Measurements from ENCODE around the gene TBC1D21.

The TBC1D21 gene

GRCh38 chr15:73869216-73869995 is 4.0 kb upstream of the TBC1D21 start:
- FAIRE-seq (no peak), DNase-seq (ENCODE audit: insufficient read length, low spot score) (no peak)
- TF ChIP-seq SPI1 (IDR thresholded peaks at IDR 0.05; ENCODE audit: low read depth, low read length) (no peak), PAX5 (IDR thresholded peaks at IDR 0.05; ENCODE audit: insufficient read depth, low read length, severe bottlenecking) (no peak), TAF1 (IDR thresholded peaks at IDR 0.05; ENCODE audit: low read depth, low read length) (no peak), POLR2AphosphoS5 (IDR thresholded peaks at IDR 0.05; ENCODE audit: low read depth, low read length) (no peak), POU2F2 (IDR thresholded peaks at IDR 0.05; ENCODE audit: low read depth, low read length) (no peak), POLR2A (IDR thresholded peaks at IDR 0.05; ENCODE audit: low read depth, low read length) (no peak)

GRCh38 chr15:73870700-73871408 is 2.5 kb upstream of the TBC1D21 start:
- TF ChIP-seq SPI1 (IDR thresholded peaks at IDR 0.05; ENCODE audit: low read depth, low read length) = no peak
- no peak for TF ChIP-seq TAF1 (IDR thresholded peaks at IDR 0.05; ENCODE audit: low read depth, low read length)
- FAIRE-seq (no peak), DNase-seq (ENCODE audit: insufficient read length, low spot score) (no peak)

- no peak for TF ChIP-seq POU2F2 (IDR thresholded peaks at IDR 0.05; ENCODE audit: low read depth, low read length)
- no peak for TF ChIP-seq TAF1 (IDR thresholded peaks at IDR 0.05; ENCODE audit: low read depth, low read length)
- TF ChIP-seq SPI1 (IDR thresholded peaks at IDR 0.05; ENCODE audit: low read depth, low read length) = no peak
- no peak for TF ChIP-seq POLR2A (IDR thresholded peaks at IDR 0.05; ENCODE audit: low read depth, low read length)
- no peak for TF ChIP-seq PAX5 (IDR thresholded peaks at IDR 0.05; ENCODE audit: insufficient read depth, low read length, severe bottlenecking)
- no peak for TF ChIP-seq POLR2AphosphoS5 (IDR thresholded peaks at IDR 0.05; ENCODE audit: low read depth, low read length)
- DNase-seq (ENCODE audit: insufficient read length, low spot score) (no peak), FAIRE-seq (no peak)
Observed at GRCh38 chr15:73872346-73872745, 1.0 kb upstream of the TBC1D21 start.

GRCh38 chr15:73873889-73874511 is 636 bp downstream of the TBC1D21 start:
- TF ChIP-seq SPI1 (IDR thresholded peaks at IDR 0.05; ENCODE audit: low read depth, low read length) (no peak), POU2F2 (IDR thresholded peaks at IDR 0.05; ENCODE audit: low read depth, low read length) (no peak), POLR2A (IDR thresholded peaks at IDR 0.05; ENCODE audit: low read depth, low read length) (no peak), POLR2AphosphoS5 (IDR thresholded peaks at IDR 0.05; ENCODE audit: low read depth, low read length) (no peak), TAF1 (IDR thresholded peaks at IDR 0.05; ENCODE audit: low read depth, low read length) (no peak), PAX5 (IDR thresholded peaks at IDR 0.05; ENCODE audit: insufficient read depth, low read length, severe bottlenecking) (no peak)
- DNase-seq (ENCODE audit: insufficient read length, low spot score) (no peak), FAIRE-seq (no peak)

GRCh38 chr15:73879426-73879825 is 6.1 kb downstream of the TBC1D21 start:
- DNase-seq (ENCODE audit: insufficient read length, low spot score) (no peak), FAIRE-seq (no peak)
- TF ChIP-seq PAX5 (IDR thresholded peaks at IDR 0.05; ENCODE audit: insufficient read depth, low read length, severe bottlenecking) = no peak
- no peak for TF ChIP-seq TAF1 (IDR thresholded peaks at IDR 0.05; ENCODE audit: low read depth, low read length)
- TF ChIP-seq SPI1 (IDR thresholded peaks at IDR 0.05; ENCODE audit: low read depth, low read length) = no peak
- no peak for TF ChIP-seq POLR2AphosphoS5 (IDR thresholded peaks at IDR 0.05; ENCODE audit: low read depth, low read length)
- TF ChIP-seq POU2F2 (IDR thresholded peaks at IDR 0.05; ENCODE audit: low read depth, low read length) = no peak
- TF ChIP-seq POLR2A (IDR thresholded peaks at IDR 0.05; ENCODE audit: low read depth, low read length) = no peak

- TF ChIP-seq POU2F2 (IDR thresholded peaks at IDR 0.05; ENCODE audit: low read depth, low read length) = no peak
- TF ChIP-seq TAF1 (IDR thresholded peaks at IDR 0.05; ENCODE audit: low read depth, low read length) = no peak
- no peak for TF ChIP-seq SPI1 (IDR thresholded peaks at IDR 0.05; ENCODE audit: low read depth, low read length)
- TF ChIP-seq POLR2A (IDR thresholded peaks at IDR 0.05; ENCODE audit: low read depth, low read length) = no peak
- no peak for TF ChIP-seq POLR2AphosphoS5 (IDR thresholded peaks at IDR 0.05; ENCODE audit: low read depth, low read length)
- TF ChIP-seq PAX5 (IDR thresholded peaks at IDR 0.05; ENCODE audit: insufficient read depth, low read length, severe bottlenecking) = no peak
- FAIRE-seq (no peak), DNase-seq (ENCODE audit: insufficient read length, low spot score) (no peak)
Observed at GRCh38 chr15:73881579-73882320, 8.4 kb downstream of the TBC1D21 start.

- TF ChIP-seq POU2F2 (IDR thresholded peaks at IDR 0.05; ENCODE audit: low read depth, low read length) (no peak), SPI1 (IDR thresholded peaks at IDR 0.05; ENCODE audit: low read depth, low read length) (no peak), POLR2A (IDR thresholded peaks at IDR 0.05; ENCODE audit: low read depth, low read length) (no peak), TAF1 (IDR thresholded peaks at IDR 0.05; ENCODE audit: low read depth, low read length) (no peak), POLR2AphosphoS5 (IDR thresholded peaks at IDR 0.05; ENCODE audit: low read depth, low read length) (no peak), PAX5 (IDR thresholded peaks at IDR 0.05; ENCODE audit: insufficient read depth, low read length, severe bottlenecking) (no peak)
- no peak for DNase-seq (ENCODE audit: insufficient read length, low spot score)
- no peak for FAIRE-seq
Observed at GRCh38 chr15:73882761-73883419, 9.5 kb downstream of the TBC1D21 start.

GRCh38 chr15:73884159-73884558 is 10.8 kb downstream of the TBC1D21 start:
- FAIRE-seq (no peak), DNase-seq (ENCODE audit: insufficient read length, low spot score) (no peak)
- TF ChIP-seq TAF1 (IDR thresholded peaks at IDR 0.05; ENCODE audit: low read depth, low read length) (no peak), POLR2A (IDR thresholded peaks at IDR 0.05; ENCODE audit: low read depth, low read length) (no peak), POLR2AphosphoS5 (IDR thresholded peaks at IDR 0.05; ENCODE audit: low read depth, low read length) (no peak), SPI1 (IDR thresholded peaks at IDR 0.05; ENCODE audit: low read depth, low read length) (no peak)
